ENCODE measurements around the gene TRIM15. TPM values are rescaled to one million over a fixed set of nuclear protein-coding genes. Genes with fewer than 3 reads are reported as not detected.
"Not testable (repeated sequence)": the region's sequence is repeated elsewhere in the genome, so short reads cannot be mapped to it uniquely, and the experiment has no call there.

The TRIM15 gene
- total and polyA plus RNA-seq, 12 donors, result not detected

DNA sequence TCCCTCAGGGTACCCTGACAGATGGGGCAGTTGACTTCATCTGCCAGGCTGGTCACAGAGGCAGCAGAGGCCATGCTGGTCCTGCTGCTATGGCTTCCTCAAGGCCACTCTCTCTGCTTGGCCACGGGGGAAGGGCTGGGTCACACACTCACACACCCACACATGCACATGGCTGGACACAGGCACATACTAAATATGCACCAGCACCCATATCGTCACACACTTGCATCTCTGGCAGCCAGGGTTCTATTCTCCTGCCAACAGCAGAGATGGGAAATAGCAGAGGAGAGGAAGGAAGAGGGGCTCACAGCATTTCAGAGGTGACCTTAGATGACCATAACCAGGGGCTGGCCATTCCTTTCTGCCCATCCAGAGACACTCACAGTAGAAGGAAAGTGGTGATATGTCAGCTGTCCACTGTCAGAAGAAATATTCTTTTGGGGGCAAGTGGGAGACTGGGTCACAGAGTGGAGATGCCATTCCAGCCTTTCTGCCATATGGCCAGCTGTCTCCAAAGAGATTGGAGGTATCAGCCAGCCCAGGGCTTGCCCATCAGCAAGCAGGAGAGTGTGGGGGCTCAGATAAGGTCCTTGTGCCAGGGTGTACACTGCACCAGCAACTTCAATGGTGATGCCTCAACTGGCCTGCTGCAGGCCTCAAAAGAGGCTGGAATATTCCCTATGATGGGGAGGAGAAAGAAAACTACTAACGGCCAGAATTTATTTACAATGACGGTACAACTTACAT is 2.4 kb upstream of the TRIM15 start, which contains the start of gene TRIM10:
Gene TRIM10 (minus strand): TSS at position 427 of the 747 bp plus-strand sequence. CDS start 353 bp downstream, at position 74.
- Histone ChIP-seq H3K4me1 (replicated peaks in 1 of 2) (no peaks in the 10 kb centered on the region), H3K4me3 (no peak within 1 kb of the TSS), H3K27me3 (peaks cover 13% of the 10 kb centered on the region), H3K36me3 (replicated peaks in 1 of 2) (no peaks in the 10 kb centered on the region), H3K27ac (no peak within 1 kb of the TSS), H3K9me3 (replicated peaks in 1 of 3) (no peaks in the 10 kb centered on the region)
- WGBS, 4 donors, result 73 to 85% (median 76%) methylated on average over 4 of the region's 4 CpGs
- intact Hi-C loops (cut with DNase I), result no loop called here
- no peak for DNase-seq
- no peak for TF ChIP-seq CTCF (IDR thresholded peaks at IDR 0.05)
- no peak for TF ChIP-seq POLR2A (IDR thresholded peaks at IDR 0.05)

- no peaks in the 10 kb centered on the region for H3K9me3 ChIP-seq (replicated peaks in 1 of 3)
- intact Hi-C loops (cut with DNase I), result no loop called here
- 76 to 82% (median 78%) methylated on average over 12 of the region's 12 CpGs for WGBS, 4 donors
- TF ChIP-seq CTCF (IDR thresholded peaks at IDR 0.05) (no peak), POLR2A (IDR thresholded peaks at IDR 0.05) (no peak)
- no peak overlapping the region for H3K4me3 ChIP-seq
- H3K4me1 ChIP-seq (replicated peaks in 1 of 2), result no peaks in the 10 kb centered on the region
- peaks cover 8% of the 10 kb centered on the region for H3K27me3 ChIP-seq
- no peaks in the 10 kb centered on the region for H3K36me3 ChIP-seq (replicated peaks in 1 of 2)
- H3K27ac ChIP-seq, result no peak overlapping the region
- no peak for DNase-seq
Observed at GRCh38 chr6:30162265-30163089, 869 bp upstream of the TRIM15 start.

- H3K4me3 ChIP-seq, result no peak overlapping the region
- H3K9me3 ChIP-seq (replicated peaks in 1 of 3), result no peaks in the 10 kb centered on the region
- no peak overlapping the region for H3K27ac ChIP-seq
- no peak for DNase-seq
- TF ChIP-seq CTCF (IDR thresholded peaks at IDR 0.05) (no peak), POLR2A (IDR thresholded peaks at IDR 0.05) (no peak)
- no peaks in the 10 kb centered on the region for H3K36me3 ChIP-seq (replicated peaks in 1 of 2)
- intact Hi-C loops (cut with DNase I), result no loop called here
- H3K4me1 ChIP-seq (replicated peaks in 1 of 2), result no peaks in the 10 kb centered on the region
- WGBS, 4 donors, result 80 to 90% (median 86%) methylated on average over 13 to 16 of the region's 16 CpGs
- peaks cover 8% of the 10 kb centered on the region for H3K27me3 ChIP-seq
Observed at GRCh38 chr6:30163918-30164654, 740 bp downstream of the TRIM15 start.

GRCh38 chr6:30164714-30165113 is 1.4 kb downstream of the TRIM15 start:
- peaks cover 6% of the 10 kb centered on the region for H3K27me3 ChIP-seq

GRCh38 chr6:30165238-30165637 is 1.9 kb downstream of the TRIM15 start:
- H3K4me1 ChIP-seq (replicated peaks in 1 of 2); intact Hi-C loops (cut with DNase I); DNase-seq; H3K27me3 ChIP-seq; H3K36me3 ChIP-seq (replicated peaks in 1 of 2); H3K9me3 ChIP-seq (replicated peaks in 1 of 3); H3K27ac ChIP-seq; H3K4me3 ChIP-seq: not testable (repeated sequence)
- WGBS, 4 donors, result 78 to 84% (median 81%) methylated on average over 1 of the region's 1 CpG

More at GRCh38 chr6:30164714-30165113, 1.4 kb downstream of the TRIM15 start:
- intact Hi-C loops (cut with DNase I), result no loop called here
- no peaks in the 10 kb centered on the region for H3K9me3 ChIP-seq (replicated peaks in 1 of 3)
- no peak for TF ChIP-seq POLR2A (IDR thresholded peaks at IDR 0.05)
- TF ChIP-seq CTCF (IDR thresholded peaks at IDR 0.05), result no peak
- no peak overlapping the region for H3K27ac ChIP-seq
- 69 to 74% (median 71%) methylated on average over 4 of the region's 4 CpGs for WGBS, 4 donors
- no peak overlapping the region for H3K4me3 ChIP-seq
- no peaks in the 10 kb centered on the region for H3K4me1 ChIP-seq (replicated peaks in 1 of 2)
- DNase-seq, result no peak
- no peaks in the 10 kb centered on the region for H3K36me3 ChIP-seq (replicated peaks in 1 of 2)

Measured in adrenal gland (tissue), 12 donors.